ENCODE data around the gene LRRC23. TPM values are rescaled to one million over a fixed set of nuclear protein-coding genes. Genes with fewer than 3 reads are reported as not detected.
A peak's percentile ranks its signal among the peaks of the same experiment; 100 is the strongest.

Gene LRRC23
- total and polyA plus RNA-seq, 9 of the 15 experiments (the other 6 are each of a cell fraction or from before 2014, with no cell fraction given): 2.2 to 7.0 (median 3.0) TPM

- no peak for TF ChIP-seq PTTG1 (tag; IDR thresholded peaks at IDR 0.05; ENCODE audit: low read depth)
- TF ChIP-seq SMAD4 (CRISPR knock-in tag; conservative IDR thresholded peaks at IDR 0.05): 0 out of 2 replicates have a peak, but pooled peaks have one; percentile 48
- TF ChIP-seq ARID1B (IDR thresholded peaks at IDR 0.05): peak; percentile 19; the same call in 1 of the 2 replicates
- TF ChIP-seq STAT5A (IDR thresholded peaks at IDR 0.05; ENCODE audit: borderline replicate concordance, low read length): no peak
- TF ChIP-seq CTBP1 (IDR thresholded peaks at IDR 0.05; ENCODE audit: borderline replicate concordance): peak; percentile 97
- TF ChIP-seq HINFP (tag; conservative IDR thresholded peaks at IDR 0.05; ENCODE audit: low read depth): no peak
- TF ChIP-seq FOXJ2 (tag; IDR thresholded peaks at IDR 0.05): no peak
- TF ChIP-seq KLF10 (CRISPR knock-in tag; IDR thresholded peaks at IDR 0.05): no peak
- TF ChIP-seq TRIM25 (IDR thresholded peaks at IDR 0.05; ENCODE audit: borderline replicate concordance): 0 out of 2 replicates have a peak, but pooled peaks have one; percentile 64
- peak in 1 of 2 experiments; percentile 71; a peak in 1 of 4 replicates for TF ChIP-seq MAZ (CRISPR knock-in tag; conservative IDR thresholded peaks at IDR 0.05 in 1 of 2, IDR thresholded peaks at IDR 0.05 in 1 of 2)
- TF ChIP-seq LCOR (CRISPR knock-in tag; IDR thresholded peaks at IDR 0.05): peak; percentile 84
- TF ChIP-seq IFI16 (CRISPR knock-in tag; IDR thresholded peaks at IDR 0.05): no peak
- peak; percentile 72 to 76 for TF ChIP-seq NRF1 (conservative IDR thresholded peaks at IDR 0.05 in 1 of 2, IDR thresholded peaks at IDR 0.05 in 1 of 2)
- TF ChIP-seq TEAD2 (tag; IDR thresholded peaks at IDR 0.05): no peak
- no peak for TF ChIP-seq TRIM28 (IDR thresholded peaks at IDR 0.05)
- TF ChIP-seq BRD9 (IDR thresholded peaks at IDR 0.05; ENCODE audit: low read depth, partially characterized antibody): no peak
- TF ChIP-seq WHSC1 (IDR thresholded peaks at IDR 0.05; ENCODE audit: low read length): no peak
- TF ChIP-seq POLR3G (IDR thresholded peaks at IDR 0.05; ENCODE audit: extremely low read depth, insufficient read length, insufficient replicate concordance): no peak
- TF ChIP-seq ZNF133 (CRISPR knock-in tag; IDR thresholded peaks at IDR 0.05): no peak
- TF ChIP-seq THAP7 (CRISPR knock-in tag; IDR thresholded peaks at IDR 0.05): no peak
- no peak for TF ChIP-seq MBD2 (IDR thresholded peaks at IDR 0.05; ENCODE audit: borderline replicate concordance, low read depth)
- no peak for TF ChIP-seq NFYB (IDR thresholded peaks at IDR 0.05; ENCODE audit: extremely low read depth, insufficient read length)
- peak; percentile 54 to 83 for TF ChIP-seq E2F6 (IDR thresholded peaks at IDR 0.05; ENCODE audit: borderline replicate concordance in 1 of 2, extremely low read depth in 1 of 2, insufficient read depth in 1 of 2, insufficient read length in 1 of 2, low read depth in 1 of 2, low read length in 1 of 2, poor library complexity in 1 of 2, severe bottlenecking in 1 of 2)
These were observed 40.0 kb downstream of the LRRC23 start (continued) for GRCh38 chr12:6944381-6945186.
